Testis (tissue), 2 donors: ENCODE results near the gene CISD3.

Experiments
- POLR2A ChIP-seq: fragments of 450-650 bp; IDR thresholded peaks from one replicate; pipeline ENCODE4 v1.6.1; 2017; ENCODE audit warnings: antibody characterized with exemption, mild to moderate bottlenecking, moderate library complexity
- TF ChIP-seq, protein P1 (sequence below), 3 experiments: fragments of 450-650 bp in 2 of 3; fragments of 200-600 bp in 1 of 3; sonication (generic) in 1 of 3; IDR thresholded peaks; one replicate each; pipeline ENCODE4 v1.5.1; 2016 to 2019; ENCODE audit warnings: antibody characterized with exemption in 3 of 3, mild to moderate bottlenecking in 2 of 3, moderate library complexity in 1 of 3

DNA sequence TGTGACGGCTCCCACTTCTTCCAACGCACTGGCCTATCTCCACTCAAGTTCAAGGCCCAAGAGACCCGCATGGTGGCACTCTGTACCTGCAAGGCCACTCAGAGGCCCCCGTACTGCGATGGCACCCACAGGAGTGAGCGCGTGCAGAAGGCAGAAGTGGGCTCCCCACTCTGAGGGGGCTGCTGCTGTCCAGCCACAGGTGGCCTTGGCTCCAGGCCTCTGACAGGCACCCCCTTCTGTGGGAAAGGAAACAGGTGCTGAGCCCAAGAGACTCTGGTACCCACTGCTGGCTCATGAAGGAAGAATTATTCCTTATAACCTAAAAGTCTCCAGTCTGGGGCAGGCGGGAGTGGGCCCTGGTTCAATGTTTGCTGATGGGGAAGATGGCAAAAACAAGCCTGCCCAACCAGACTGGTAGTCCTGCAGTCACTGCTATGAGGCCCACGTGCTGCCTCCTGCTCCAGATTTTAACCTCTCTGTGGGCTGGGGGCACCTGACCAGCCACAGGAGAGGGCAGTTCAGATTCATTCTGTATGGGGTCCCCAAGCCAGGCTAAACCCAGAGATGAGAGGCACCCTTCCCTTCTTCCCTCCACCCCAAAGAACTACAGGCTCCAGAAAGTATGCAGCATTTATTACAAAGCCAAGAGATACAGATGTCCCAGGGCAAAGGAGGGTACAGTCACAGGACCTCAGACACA lies 3.3 kb downstream of the CISD3 start:
- TF ChIP-seq, protein P1, sequence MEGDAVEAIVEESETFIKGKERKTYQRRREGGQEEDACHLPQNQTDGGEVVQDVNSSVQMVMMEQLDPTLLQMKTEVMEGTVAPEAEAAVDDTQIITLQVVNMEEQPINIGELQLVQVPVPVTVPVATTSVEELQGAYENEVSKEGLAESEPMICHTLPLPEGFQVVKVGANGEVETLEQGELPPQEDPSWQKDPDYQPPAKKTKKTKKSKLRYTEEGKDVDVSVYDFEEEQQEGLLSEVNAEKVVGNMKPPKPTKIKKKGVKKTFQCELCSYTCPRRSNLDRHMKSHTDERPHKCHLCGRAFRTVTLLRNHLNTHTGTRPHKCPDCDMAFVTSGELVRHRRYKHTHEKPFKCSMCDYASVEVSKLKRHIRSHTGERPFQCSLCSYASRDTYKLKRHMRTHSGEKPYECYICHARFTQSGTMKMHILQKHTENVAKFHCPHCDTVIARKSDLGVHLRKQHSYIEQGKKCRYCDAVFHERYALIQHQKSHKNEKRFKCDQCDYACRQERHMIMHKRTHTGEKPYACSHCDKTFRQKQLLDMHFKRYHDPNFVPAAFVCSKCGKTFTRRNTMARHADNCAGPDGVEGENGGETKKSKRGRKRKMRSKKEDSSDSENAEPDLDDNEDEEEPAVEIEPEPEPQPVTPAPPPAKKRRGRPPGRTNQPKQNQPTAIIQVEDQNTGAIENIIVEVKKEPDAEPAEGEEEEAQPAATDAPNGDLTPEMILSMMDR (IDR thresholded peaks at IDR 0.05): no peak
- no peak for TF ChIP-seq POLR2A
